Kidney epithelial cell (primary cell): ENCODE data around the gene CDPF1. TPM values are rescaled to one million over a fixed set of nuclear protein-coding genes. Genes with fewer than 3 reads are reported as not detected.

Source experiments
- DNase-seq: peaks from one replicate; pipeline ENCODE4 v3.0.0-alpha.2; 2010; ENCODE audit warnings: low read depth
- H3K27me3 ChIP-seq: 2 replicates; pipeline ENCODE4 v1.6.0; 2011; ENCODE audit warnings: low read length; ENCODE audit not compliant: control insufficient read depth, insufficient read depth
- H3K36me3 ChIP-seq: 2 replicates; pipeline ENCODE4 v1.5.1; 2011; ENCODE audit warnings: low read length; ENCODE audit not compliant: control insufficient read depth, insufficient read depth
- H3K4me3 ChIP-seq: 2 replicates; pipeline ENCODE4 v1.5.1; 2011; ENCODE audit warnings: low read depth, mild to moderate bottlenecking, control low read depth, low read length
- CTCF ChIP-seq: IDR thresholded peaks from 2 replicates; pipeline ENCODE4 v1.5.1; 2011; ENCODE audit warnings: mild to moderate bottlenecking, moderate library complexity, low read length, control low read depth, inconsistent platforms; ENCODE audit not compliant: insufficient read depth, poor library complexity, severe bottlenecking
- total RNA-seq: library from RNA; depleted of rRNA; stranded (reverse); fragments of >200 nt; gene quantifications from 2 replicates; pipeline ENCODE4 v1.2.3, GENCODE V29; 2015

CDPF1 gene
- total RNA-seq, 1 donor from 2014 or later = 27.9 TPM

- no peak overlapping the region for H3K4me3 ChIP-seq
- no peaks in the 10 kb centered on the region for H3K36me3 ChIP-seq
- TF ChIP-seq CTCF = no peak
- H3K27me3 ChIP-seq = no peaks in the 10 kb centered on the region
- no peak for DNase-seq
These were observed 10.6 kb downstream of the CDPF1 start for GRCh38 chr22:46239261-46240048.

GRCh38 chr22:46238541-46238940 is 11.6 kb downstream of the CDPF1 start:
- no peak overlapping the region for H3K4me3 ChIP-seq
- no peaks in the 10 kb centered on the region for H3K27me3 ChIP-seq
- no peak for DNase-seq
- no peaks in the 10 kb centered on the region for H3K36me3 ChIP-seq
- no peak for TF ChIP-seq CTCF

GRCh38 chr22:46237453-46238124 is 12.5 kb downstream of the CDPF1 start:
- Histone ChIP-seq H3K27me3 (no peaks in the 10 kb centered on the region), H3K4me3 (no peak overlapping the region), H3K36me3 (no peaks in the 10 kb centered on the region)
- TF ChIP-seq CTCF = no peak
- DNase-seq = no peak

GRCh38 chr22:46234969-46235368 is 15.1 kb downstream of the CDPF1 start:
- no peaks in the 10 kb centered on the region for H3K27me3 ChIP-seq
- H3K4me3 ChIP-seq = no peak overlapping the region
- DNase-seq = no peak
- no peak for TF ChIP-seq CTCF
- H3K36me3 ChIP-seq = no peaks in the 10 kb centered on the region

GRCh38 chr22:46233231-46233630 is 16.9 kb downstream of the CDPF1 start:
- no peaks in the 10 kb centered on the region for H3K27me3 ChIP-seq
- TF ChIP-seq CTCF = no peak
- DNase-seq = peak; percentile 29
- H3K4me3 ChIP-seq = no peak overlapping the region
- H3K36me3 ChIP-seq = no peaks in the 10 kb centered on the region
